NK-92 treated with Interleukin-12 subunit alpha and Interleukin-12 subunit beta, amount 100 ng/mL, for 24 hours (cell line): ENCODE data around the gene SIPA1L3.
"Not testable (repeated sequence)": the region's sequence is repeated elsewhere in the genome, so short reads cannot be mapped to it uniquely, and the experiment has no call there.

Source experiments
- DNase-seq: peaks from one replicate; lab custom pipeline; 2025; lab: John Stamatoyannopoulos, UW

Gene SIPA1L3

GRCh38 chr19:38213469-38213868 lies 306.5 kb downstream of the SIPA1L3 start:
- DNase-seq: no peak

GRCh38 chr19:38213911-38214625 lies 307.1 kb downstream of the SIPA1L3 start:
- peak; percentile 30 for DNase-seq

- no peak for DNase-seq
These were observed 310.0 kb downstream of the SIPA1L3 start for GRCh38 chr19:38216785-38217641.

- no peak for DNase-seq
These were observed 311.2 kb downstream of the SIPA1L3 start for GRCh38 chr19:38218204-38218603.

- DNase-seq: no peak
These were observed 312.2 kb downstream of the SIPA1L3 start for GRCh38 chr19:38219221-38219620.

GRCh38 chr19:38221421-38221820 lies 314.4 kb downstream of the SIPA1L3 start:
- no peak for DNase-seq

GRCh38 chr19:38221919-38222830 lies 315.2 kb downstream of the SIPA1L3 start:
- DNase-seq: no peak

GRCh38 chr19:38223119-38223523 lies 316.1 kb downstream of the SIPA1L3 start:
- DNase-seq: no peak

GRCh38 chr19:38223617-38224013 lies 316.6 kb downstream of the SIPA1L3 start:
- DNase-seq: no peak

GRCh38 chr19:38224014-38224862 lies 317.2 kb downstream of the SIPA1L3 start, which contains the start of gene DPF1:
Gene DPF1 (minus strand): TSS chr19:38224222. CDS start chr19:38224142, 80 bp downstream.
- DNase-seq: no peak

GRCh38 chr19:38224863-38225218 lies 317.8 kb downstream of the SIPA1L3 start:
- DNase-seq: not testable (repeated sequence)

- DNase-seq: no peak
These were observed 320.4 kb downstream of the SIPA1L3 start for GRCh38 chr19:38227287-38228004.

- no peak for DNase-seq
These were observed 321.0 kb downstream of the SIPA1L3 start for GRCh38 chr19:38228005-38228377.

- DNase-seq: no peak
These were observed 321.8 kb downstream of the SIPA1L3 start for GRCh38 chr19:38228491-38229439.

- DNase-seq: no peak
These were observed 322.6 kb downstream of the SIPA1L3 start for GRCh38 chr19:38229585-38230073.

- DNase-seq: not testable (repeated sequence)
These were observed 323.6 kb downstream of the SIPA1L3 start for GRCh38 chr19:38230506-38231133.

GRCh38 chr19:38231918-38232317 lies 324.9 kb downstream of the SIPA1L3 start:
- DNase-seq: no peak

- DNase-seq: peak; percentile 50
These were observed 326.8 kb downstream of the SIPA1L3 start for GRCh38 chr19:38233740-38234251.
